ENCODE data around the gene IRF1. TPM values are rescaled to one million over a fixed set of nuclear protein-coding genes. Genes with fewer than 3 reads are reported as not detected.

IRF1 gene
- total RNA-seq, 1 donor from 2014 or later, result 2.9 TPM

DNA sequence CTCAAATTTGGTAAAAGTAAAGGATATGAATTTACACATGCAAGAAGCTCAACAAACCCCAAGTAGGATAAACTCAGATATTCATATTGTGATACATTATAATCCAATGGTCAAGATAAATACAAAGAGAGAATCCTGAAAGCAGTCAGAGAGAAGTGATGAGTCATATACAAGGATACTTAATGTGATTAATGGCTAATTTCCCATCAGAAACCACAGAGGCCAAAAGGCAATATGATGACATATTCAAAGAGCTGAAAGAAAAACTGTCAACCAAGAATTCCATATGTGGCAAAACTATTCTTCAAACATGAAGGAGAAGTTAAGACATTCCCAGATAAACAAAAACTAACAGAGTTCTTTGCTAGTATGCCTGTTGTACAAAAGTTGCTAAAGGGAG is 19.5 kb upstream of the IRF1 start:
- no peaks in the 10 kb centered on the region for H3K36me3 ChIP-seq (ENCODE audit: control insufficient read depth, insufficient read depth, low read length)
- H3K4me3 ChIP-seq (ENCODE audit: low read depth, low read length), result no peak overlapping the region
- DNase-seq (ENCODE audit: low read depth), result peak; percentile 83
- TF ChIP-seq, protein P1, sequence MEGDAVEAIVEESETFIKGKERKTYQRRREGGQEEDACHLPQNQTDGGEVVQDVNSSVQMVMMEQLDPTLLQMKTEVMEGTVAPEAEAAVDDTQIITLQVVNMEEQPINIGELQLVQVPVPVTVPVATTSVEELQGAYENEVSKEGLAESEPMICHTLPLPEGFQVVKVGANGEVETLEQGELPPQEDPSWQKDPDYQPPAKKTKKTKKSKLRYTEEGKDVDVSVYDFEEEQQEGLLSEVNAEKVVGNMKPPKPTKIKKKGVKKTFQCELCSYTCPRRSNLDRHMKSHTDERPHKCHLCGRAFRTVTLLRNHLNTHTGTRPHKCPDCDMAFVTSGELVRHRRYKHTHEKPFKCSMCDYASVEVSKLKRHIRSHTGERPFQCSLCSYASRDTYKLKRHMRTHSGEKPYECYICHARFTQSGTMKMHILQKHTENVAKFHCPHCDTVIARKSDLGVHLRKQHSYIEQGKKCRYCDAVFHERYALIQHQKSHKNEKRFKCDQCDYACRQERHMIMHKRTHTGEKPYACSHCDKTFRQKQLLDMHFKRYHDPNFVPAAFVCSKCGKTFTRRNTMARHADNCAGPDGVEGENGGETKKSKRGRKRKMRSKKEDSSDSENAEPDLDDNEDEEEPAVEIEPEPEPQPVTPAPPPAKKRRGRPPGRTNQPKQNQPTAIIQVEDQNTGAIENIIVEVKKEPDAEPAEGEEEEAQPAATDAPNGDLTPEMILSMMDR (IDR thresholded peaks at IDR 0.05; ENCODE audit: insufficient read depth, low read length, severe bottlenecking), result no peak
- H3K27me3 ChIP-seq (ENCODE audit: control insufficient read depth, insufficient read depth, low read length), result no peaks in the 10 kb centered on the region
- FAIRE-seq, result no peak

- FAIRE-seq, result no peak
- TF ChIP-seq, protein P1 (IDR thresholded peaks at IDR 0.05; ENCODE audit: insufficient read depth, low read length, severe bottlenecking), result peak; percentile 58
- H3K27me3 ChIP-seq (ENCODE audit: control insufficient read depth, insufficient read depth, low read length), result no peaks in the 10 kb centered on the region
- DNase-seq (ENCODE audit: low read depth), result peak; percentile 57
- no peaks in the 10 kb centered on the region for H3K36me3 ChIP-seq (ENCODE audit: control insufficient read depth, insufficient read depth, low read length)
- H3K4me3 ChIP-seq (ENCODE audit: low read depth, low read length), result no peak overlapping the region
Observed at GRCh38 chr5:132506094-132506692, 15.6 kb upstream of the IRF1 start.

- Histone ChIP-seq H3K36me3 (ENCODE audit: control insufficient read depth, insufficient read depth, low read length) (no peaks in the 10 kb centered on the region), H3K4me3 (ENCODE audit: low read depth, low read length) (no peak overlapping the region), H3K27me3 (ENCODE audit: control insufficient read depth, insufficient read depth, low read length) (no peaks in the 10 kb centered on the region)
- DNase-seq (ENCODE audit: low read depth) (no peak), FAIRE-seq (no peak)
- TF ChIP-seq, protein P1 (IDR thresholded peaks at IDR 0.05; ENCODE audit: insufficient read depth, low read length, severe bottlenecking), result no peak
Observed at GRCh38 chr5:132505641-132506040, 15.1 kb upstream of the IRF1 start.

GRCh38 chr5:132504746-132505145 is 14.2 kb upstream of the IRF1 start:
- TF ChIP-seq, protein P1 (IDR thresholded peaks at IDR 0.05; ENCODE audit: insufficient read depth, low read length, severe bottlenecking), result no peak
- Histone ChIP-seq H3K36me3 (ENCODE audit: control insufficient read depth, insufficient read depth, low read length) (no peaks in the 10 kb centered on the region), H3K27me3 (ENCODE audit: control insufficient read depth, insufficient read depth, low read length) (no peaks in the 10 kb centered on the region), H3K4me3 (ENCODE audit: low read depth, low read length) (no peak overlapping the region)
- DNase-seq (ENCODE audit: low read depth) (no peak), FAIRE-seq (no peak)

GRCh38 chr5:132503244-132503643 is 12.7 kb upstream of the IRF1 start:
- TF ChIP-seq, protein P1 (IDR thresholded peaks at IDR 0.05; ENCODE audit: insufficient read depth, low read length, severe bottlenecking), result no peak
- H3K27me3 ChIP-seq (ENCODE audit: control insufficient read depth, insufficient read depth, low read length), result no peaks in the 10 kb centered on the region
- FAIRE-seq (no peak), DNase-seq (ENCODE audit: low read depth) (no peak)
- no peak overlapping the region for H3K4me3 ChIP-seq (ENCODE audit: low read depth, low read length)
- no peaks in the 10 kb centered on the region for H3K36me3 ChIP-seq (ENCODE audit: control insufficient read depth, insufficient read depth, low read length)

Data from bronchial epithelial cell (primary cell).